Skeletal muscle satellite cell (primary cell): ENCODE results near the gene YTHDF2. TPM values are rescaled to one million over a fixed set of nuclear protein-coding genes. Genes with fewer than 3 reads are reported as not detected.

Experiments used
- small RNA-seq: library from RNA; depleted of rRNA; stranded (forward); fragments of <200 nt; gene quantifications from one replicate; pipeline ENCODE3, GENCODE V24; 2012

The YTHDF2 gene

Small RNA genes within 50 kb of the gene (small RNA-seq; reads per million reads assigned to genes)
- gene RF00422: not detected
